Hepatocyte (in vitro differentiated cells): ENCODE measurements around the gene FCHO2. TPM values are rescaled to one million over a fixed set of nuclear protein-coding genes. Genes with fewer than 3 reads are reported as not detected.

Experiments
- DNase-seq: peaks from one replicate; pipeline ENCODE4 v3.0.0-alpha.2; 2016; ENCODE audit warnings: low spot score
- H2AFZ ChIP-seq: fragments of 200-600 bp; sonication (generic); 2 replicates; pipeline ENCODE4 v1.6.0; 2016; ENCODE audit warnings: antibody characterized with exemption, mild to moderate bottlenecking
- H3K27ac ChIP-seq: fragments of 200-600 bp; sonication (generic); 2 replicates; pipeline ENCODE4 v1.5.1; 2016; ENCODE audit warnings: mild to moderate bottlenecking
- H3K27me3 ChIP-seq: fragments of 200-600 bp; sonication (generic); 2 replicates; pipeline ENCODE4 v1.6.1; 2016
- H3K36me3 ChIP-seq: fragments of 200-600 bp; sonication (generic); replicated peaks from 2 replicates; pipeline ENCODE4 v1.5.1; 2016; ENCODE audit warnings: low read depth; ENCODE audit not compliant: insufficient read depth
- H3K4me1 ChIP-seq: fragments of 200-600 bp; sonication (generic); 2 replicates; pipeline ENCODE4 v1.5.1; 2016; ENCODE audit warnings: mild to moderate bottlenecking, moderate library complexity; ENCODE audit not compliant: insufficient read depth
- H3K4me2 ChIP-seq: fragments of 200-600 bp; sonication (generic); 2 replicates; pipeline ENCODE4 v1.6.0; 2016
- H3K4me3 ChIP-seq: fragments of 200-600 bp; sonication (generic); 2 replicates; pipeline ENCODE4 v1.5.1; 2016; ENCODE audit warnings: mild to moderate bottlenecking
- H3K79me2 ChIP-seq: fragments of 200-600 bp; sonication (generic); 2 replicates; pipeline ENCODE4 v1.6.0; 2017; ENCODE audit warnings: mild to moderate bottlenecking
- H3K9me2 ChIP-seq: fragments of 200-600 bp; sonication (generic); replicated peaks from 2 replicates; pipeline ENCODE4 v1.6.0; 2017; ENCODE audit warnings: mild to moderate bottlenecking; ENCODE audit not compliant: insufficient read depth
- H3K9me3 ChIP-seq: fragments of 200-600 bp; sonication (generic); 2 replicates; pipeline ENCODE4 v1.5.1; 2016; ENCODE audit warnings: low read depth, mild to moderate bottlenecking
- H4K20me1 ChIP-seq: fragments of 200-600 bp; sonication (generic); 2 replicates; pipeline ENCODE4 v1.6.0; 2016; ENCODE audit warnings: mild to moderate bottlenecking; ENCODE audit not compliant: insufficient read depth, poor library complexity, severe bottlenecking
- EZH2 ChIP-seq: fragments of 200-600 bp; sonication (generic); IDR thresholded peaks from 2 replicates; pipeline ENCODE4 v1.6.1; 2016; ENCODE audit warnings: antibody characterized with exemption, mild to moderate bottlenecking, borderline replicate concordance
- EZH2phosphoT487 ChIP-seq: fragments of 200-600 bp; sonication (generic); IDR thresholded peaks from one replicate; pipeline ENCODE4 v1.6.1; 2018; ENCODE audit warnings: antibody characterized with exemption, mild to moderate bottlenecking, low read depth, moderate library complexity; ENCODE audit not compliant: unreplicated experiment, severe bottlenecking
- WGBS: methylation state at CpG from one replicate; pipeline ENCODE4 v1.1.6; 2016; ENCODE audit warnings: low lambda C conversion rate; ENCODE audit errors: missing lambda C conversion rate; 5-methylcytosine and 5-hydroxymethylcytosine counted together
- polyA plus RNA-seq: library from polyadenylated mRNA; unstranded; fragments of >200 nt; fragmentation: Nextera tagmentation; extraction: Ambion mirVana; gene quantifications from 2 replicates; pipeline ENCODE4 v1.2.1, GENCODE V29; 2016
- total RNA-seq: library from RNA; depleted of rRNA; stranded (reverse); fragments of >200 nt; gene quantifications from 2 replicates; pipeline ENCODE4 v1.2.3, GENCODE V29; 2014
- TF ChIP-seq, protein P1 (sequence below): fragments of 200-600 bp; sonication (generic); IDR thresholded peaks from 2 replicates; pipeline ENCODE4 v1.5.1; 2016; ENCODE audit warnings: antibody characterized with exemption, mild to moderate bottlenecking; ENCODE audit not compliant: poor library complexity

The FCHO2 gene, protein sequence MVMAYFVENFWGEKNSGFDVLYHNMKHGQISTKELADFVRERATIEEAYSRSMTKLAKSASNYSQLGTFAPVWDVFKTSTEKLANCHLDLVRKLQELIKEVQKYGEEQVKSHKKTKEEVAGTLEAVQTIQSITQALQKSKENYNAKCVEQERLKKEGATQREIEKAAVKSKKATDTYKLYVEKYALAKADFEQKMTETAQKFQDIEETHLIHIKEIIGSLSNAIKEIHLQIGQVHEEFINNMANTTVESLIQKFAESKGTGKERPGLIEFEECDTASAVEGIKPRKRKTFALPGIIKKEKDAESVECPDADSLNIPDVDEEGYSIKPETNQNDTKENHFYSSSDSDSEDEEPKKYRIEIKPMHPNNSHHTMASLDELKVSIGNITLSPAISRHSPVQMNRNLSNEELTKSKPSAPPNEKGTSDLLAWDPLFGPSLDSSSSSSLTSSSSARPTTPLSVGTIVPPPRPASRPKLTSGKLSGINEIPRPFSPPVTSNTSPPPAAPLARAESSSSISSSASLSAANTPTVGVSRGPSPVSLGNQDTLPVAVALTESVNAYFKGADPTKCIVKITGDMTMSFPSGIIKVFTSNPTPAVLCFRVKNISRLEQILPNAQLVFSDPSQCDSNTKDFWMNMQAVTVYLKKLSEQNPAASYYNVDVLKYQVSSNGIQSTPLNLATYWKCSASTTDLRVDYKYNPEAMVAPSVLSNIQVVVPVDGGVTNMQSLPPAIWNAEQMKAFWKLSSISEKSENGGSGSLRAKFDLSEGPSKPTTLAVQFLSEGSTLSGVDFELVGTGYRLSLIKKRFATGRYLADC
- 15.8 and 17.1 TPM in 2 replicates for total RNA-seq
- 6.3 and 6.9 TPM in 2 replicates for polyA plus RNA-seq

DNA sequence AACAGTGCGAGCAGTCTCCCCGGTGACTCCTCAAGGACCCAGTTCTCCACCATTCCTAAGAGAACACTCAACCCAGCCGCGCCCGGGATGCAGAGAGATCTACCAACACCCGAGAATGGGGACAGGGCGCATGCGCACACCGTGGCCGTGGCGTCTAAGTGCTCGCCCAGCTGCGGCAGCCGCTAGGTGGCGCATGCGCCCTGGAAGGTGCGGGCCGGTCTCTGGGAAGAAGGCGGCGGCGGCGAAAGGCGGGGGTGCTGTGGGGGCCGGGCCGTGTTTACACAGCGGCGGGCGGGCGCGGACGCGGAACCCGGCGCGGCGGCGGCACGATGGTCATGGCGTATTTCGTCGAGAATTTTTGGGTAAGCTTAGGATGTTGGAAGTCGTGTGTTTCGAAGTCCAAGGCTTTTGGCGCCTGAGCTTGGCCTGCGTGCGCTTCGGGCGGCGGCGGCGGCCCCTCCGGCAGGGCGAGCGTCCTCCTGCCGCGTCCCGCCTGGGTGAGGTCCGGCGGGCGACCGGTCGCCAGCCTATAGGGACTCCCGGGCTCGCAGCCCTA is at the start of gene FCHO2:
Gene FCHO2 (plus strand): TSS at position 274 of the 556 bp plus-strand sequence. CDS start 56 bp downstream, at position 330.
- H4K20me1 ChIP-seq, result no peaks in the 10 kb centered on the region
- WGBS, result under 1% methylated on average over 19 of the region's 64 CpGs
- H3K9me2 ChIP-seq, result no peaks in the 10 kb centered on the region
- H3K4me2 ChIP-seq, result peak within 1 kb of the TSS; percentile 85
- peaks cover 4% of the 10 kb centered on the region for H3K4me1 ChIP-seq
- no peaks in the 10 kb centered on the region for H3K27me3 ChIP-seq
- H3K9me3 ChIP-seq, result no peaks in the 10 kb centered on the region
- H2AFZ ChIP-seq, result peak within 1 kb of the TSS; percentile 91
- H3K79me2 ChIP-seq, result peaks cover 40% of the 10 kb centered on the region
- peak within 1 kb of the TSS; percentile 53 for H3K4me3 ChIP-seq
- no peaks in the 10 kb centered on the region for H3K36me3 ChIP-seq
- H3K27ac ChIP-seq, result peak within 1 kb of the TSS; percentile 96
- no peak for TF ChIP-seq EZH2
- TF ChIP-seq, protein P1, sequence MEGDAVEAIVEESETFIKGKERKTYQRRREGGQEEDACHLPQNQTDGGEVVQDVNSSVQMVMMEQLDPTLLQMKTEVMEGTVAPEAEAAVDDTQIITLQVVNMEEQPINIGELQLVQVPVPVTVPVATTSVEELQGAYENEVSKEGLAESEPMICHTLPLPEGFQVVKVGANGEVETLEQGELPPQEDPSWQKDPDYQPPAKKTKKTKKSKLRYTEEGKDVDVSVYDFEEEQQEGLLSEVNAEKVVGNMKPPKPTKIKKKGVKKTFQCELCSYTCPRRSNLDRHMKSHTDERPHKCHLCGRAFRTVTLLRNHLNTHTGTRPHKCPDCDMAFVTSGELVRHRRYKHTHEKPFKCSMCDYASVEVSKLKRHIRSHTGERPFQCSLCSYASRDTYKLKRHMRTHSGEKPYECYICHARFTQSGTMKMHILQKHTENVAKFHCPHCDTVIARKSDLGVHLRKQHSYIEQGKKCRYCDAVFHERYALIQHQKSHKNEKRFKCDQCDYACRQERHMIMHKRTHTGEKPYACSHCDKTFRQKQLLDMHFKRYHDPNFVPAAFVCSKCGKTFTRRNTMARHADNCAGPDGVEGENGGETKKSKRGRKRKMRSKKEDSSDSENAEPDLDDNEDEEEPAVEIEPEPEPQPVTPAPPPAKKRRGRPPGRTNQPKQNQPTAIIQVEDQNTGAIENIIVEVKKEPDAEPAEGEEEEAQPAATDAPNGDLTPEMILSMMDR, result peak; percentile 87
- TF ChIP-seq EZH2phosphoT487, result no peak
- DNase-seq, result peak; percentile 100

DNA sequence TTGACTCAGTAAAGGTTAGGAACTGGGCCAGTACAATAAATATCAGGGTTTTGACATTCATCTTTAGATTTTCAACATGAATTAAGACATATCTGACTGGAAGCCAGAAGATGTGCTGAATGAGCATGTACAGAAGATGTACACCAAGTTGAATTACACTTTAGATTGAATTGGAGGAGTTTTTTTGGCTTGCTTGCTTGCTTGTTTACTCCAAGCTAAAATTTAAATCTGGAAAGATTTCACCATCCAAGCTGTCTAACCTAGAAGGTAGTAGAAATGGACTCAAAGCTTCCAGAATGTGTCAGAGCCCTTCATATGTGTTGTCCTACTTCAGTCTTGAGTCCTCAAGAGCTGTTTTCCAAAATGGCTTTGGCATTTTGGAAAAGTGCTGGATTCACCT is 49.0 kb upstream of the FCHO2 start:
- Histone ChIP-seq H3K27ac (no peak overlapping the region), H4K20me1 (no peaks in the 10 kb centered on the region), H3K4me2 (no peak overlapping the region), H3K4me1 (no peaks in the 10 kb centered on the region), H3K9me2 (no peaks in the 10 kb centered on the region), H3K27me3 (no peaks in the 10 kb centered on the region), H3K4me3 (no peak overlapping the region), H2AFZ (no peak overlapping the region), H3K36me3 (peaks cover 4% of the 10 kb centered on the region), H3K79me2 (no peaks in the 10 kb centered on the region), H3K9me3 (no peaks in the 10 kb centered on the region)
- DNase-seq, result no peak
- TF ChIP-seq, protein P1, result no peak
- TF ChIP-seq EZH2phosphoT487, result no peak
- TF ChIP-seq EZH2, result no peak

DNA sequence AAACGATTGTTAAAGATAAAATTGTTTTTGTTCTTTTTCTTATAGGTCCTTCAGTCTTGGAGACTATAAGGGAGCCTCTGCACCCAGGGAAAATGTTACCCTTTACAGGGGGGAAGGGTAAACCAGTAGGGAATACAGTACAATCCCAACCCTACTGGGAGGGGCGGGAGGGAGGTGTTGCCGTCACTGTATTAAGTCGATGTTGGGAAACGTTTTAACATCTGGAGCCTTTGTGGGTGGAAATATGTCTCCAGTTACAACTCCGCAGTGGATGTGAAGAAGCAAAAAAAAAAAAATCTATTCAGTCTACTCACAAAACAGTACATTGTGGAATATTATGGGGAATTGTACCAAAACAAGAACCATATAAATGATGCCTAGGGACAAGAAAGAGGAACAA is 47.2 kb upstream of the FCHO2 start:
- 82% methylated on average over 6 of the region's 6 CpGs for whole genome bisulfite sequencing
- Histone ChIP-seq H4K20me1 (no peaks in the 10 kb centered on the region), H3K4me3 (no peak overlapping the region), H3K27me3 (no peaks in the 10 kb centered on the region), H3K4me2 (no peak overlapping the region), H2AFZ (no peak overlapping the region), H3K36me3 (peaks cover 4% of the 10 kb centered on the region), H3K9me3 (no peaks in the 10 kb centered on the region), H3K4me1 (no peaks in the 10 kb centered on the region), H3K79me2 (no peaks in the 10 kb centered on the region), H3K9me2 (no peaks in the 10 kb centered on the region), H3K27ac (no peak overlapping the region)
- TF ChIP-seq, protein P1, result no peak
- no peak for TF ChIP-seq EZH2
- TF ChIP-seq EZH2phosphoT487, result no peak
- DNase-seq, result no peak
